AG04449 (cell line): Measurements from ENCODE around the gene GRAP.

Experiments used
- CTCF ChIA-PET: fragments of 350-600 bp; formaldehyde crosslinking; extraction: SDS; loops from one replicate; lab custom pipeline; 2021; ENCODE audit warnings: antibody characterized with exemption; lab: Yijun Ruan, JAX
- POLR2A ChIA-PET: fragments of 400-600, 350-600 bp; formaldehyde crosslinking; extraction: SDS; loops from one replicate; lab custom pipeline; 2020; ENCODE audit warnings: antibody characterized with exemption, inconsistent platforms; lab: Yijun Ruan, JAX
- DNase-seq: peaks from one replicate; pipeline ENCODE4 v3.0.0-alpha.2; 2010; ENCODE audit warnings: low read depth, low spot score
- H3K4me3 ChIP-seq: 2 replicates; pipeline ENCODE4 v1.5.1; 2011; ENCODE audit warnings: low read depth, mild to moderate bottlenecking, control low read depth, low read length
- TF ChIP-seq, protein P1 (sequence below): IDR thresholded peaks from one replicate; pipeline ENCODE4 v1.5.1; 2011; ENCODE audit warnings: mild to moderate bottlenecking, moderate library complexity, low read length, control low read depth, inconsistent platforms; ENCODE audit not compliant: insufficient read depth; ENCODE audit errors: missing control alignments

GRAP gene

GRCh38 chr17:18999911-19000310 is 46.8 kb downstream of the GRAP start:
- ChIA-PET POLR2A (no interaction called here), CTCF (interaction anchor here (1.0 kb wide), 1 partner anchor 39 kb away, joined by 4 read pairs; no protein-coding TSS in a partner anchor)
- H3K4me3 ChIP-seq = no peak overlapping the region
- TF ChIP-seq, protein P1, sequence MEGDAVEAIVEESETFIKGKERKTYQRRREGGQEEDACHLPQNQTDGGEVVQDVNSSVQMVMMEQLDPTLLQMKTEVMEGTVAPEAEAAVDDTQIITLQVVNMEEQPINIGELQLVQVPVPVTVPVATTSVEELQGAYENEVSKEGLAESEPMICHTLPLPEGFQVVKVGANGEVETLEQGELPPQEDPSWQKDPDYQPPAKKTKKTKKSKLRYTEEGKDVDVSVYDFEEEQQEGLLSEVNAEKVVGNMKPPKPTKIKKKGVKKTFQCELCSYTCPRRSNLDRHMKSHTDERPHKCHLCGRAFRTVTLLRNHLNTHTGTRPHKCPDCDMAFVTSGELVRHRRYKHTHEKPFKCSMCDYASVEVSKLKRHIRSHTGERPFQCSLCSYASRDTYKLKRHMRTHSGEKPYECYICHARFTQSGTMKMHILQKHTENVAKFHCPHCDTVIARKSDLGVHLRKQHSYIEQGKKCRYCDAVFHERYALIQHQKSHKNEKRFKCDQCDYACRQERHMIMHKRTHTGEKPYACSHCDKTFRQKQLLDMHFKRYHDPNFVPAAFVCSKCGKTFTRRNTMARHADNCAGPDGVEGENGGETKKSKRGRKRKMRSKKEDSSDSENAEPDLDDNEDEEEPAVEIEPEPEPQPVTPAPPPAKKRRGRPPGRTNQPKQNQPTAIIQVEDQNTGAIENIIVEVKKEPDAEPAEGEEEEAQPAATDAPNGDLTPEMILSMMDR = no peak
- DNase-seq = no peak

GRCh38 chr17:18999394-18999793 is 47.4 kb downstream of the GRAP start:
- H3K4me3 ChIP-seq = no peak overlapping the region
- POLR2A ChIA-PET = no interaction called here
- TF ChIP-seq, protein P1 = no peak
- CTCF ChIA-PET = interaction anchor here (1.0 kb wide), 1 partner anchor 38 kb away, joined by 4 read pairs; no protein-coding TSS in a partner anchor
- no peak for DNase-seq

DNA sequence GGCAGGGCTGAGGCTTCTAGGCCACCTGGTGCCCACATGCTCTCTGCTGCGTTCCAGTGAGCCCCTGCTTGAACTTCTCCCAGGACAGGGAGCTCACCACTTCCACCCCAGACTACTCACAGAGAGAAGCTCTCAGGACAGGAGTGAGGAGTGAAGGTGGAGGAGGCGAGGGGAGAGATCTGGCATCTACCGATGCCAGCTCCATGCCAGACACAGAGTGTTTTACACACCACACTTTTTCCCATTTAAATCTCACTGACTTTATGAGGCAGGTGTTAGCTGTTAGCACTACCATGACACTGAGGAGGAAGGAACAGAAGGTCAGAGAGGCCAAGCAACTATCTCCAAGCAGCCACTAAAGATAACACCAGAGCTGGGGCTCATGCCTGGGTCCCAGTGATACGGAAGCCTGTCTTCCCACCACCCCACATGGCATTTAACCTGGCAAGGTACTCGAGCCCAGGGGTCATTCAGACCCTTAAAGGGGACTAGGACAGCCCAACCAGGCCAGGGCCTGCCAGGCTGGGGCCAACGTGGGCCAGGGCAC is 49.0 kb downstream of the GRAP start:
- H3K4me3 ChIP-seq = no peak overlapping the region
- ChIA-PET CTCF (interaction anchor here (3.6 kb wide), 1 partner anchor 36 kb away, joined by 19 read pairs; no protein-coding TSS in a partner anchor), POLR2A (no interaction called here)
- TF ChIP-seq, protein P1 = no peak
- DNase-seq = no peak

GRCh38 chr17:18996458-18996857 is 50.3 kb downstream of the GRAP start:
- TF ChIP-seq, protein P1 = no peak
- DNase-seq = no peak
- CTCF ChIA-PET = interaction anchor here (3.6 kb wide), 1 partner anchor 35 kb away, joined by 19 read pairs; no protein-coding TSS in a partner anchor
- POLR2A ChIA-PET = no interaction called here
- no peak overlapping the region for H3K4me3 ChIP-seq

DNA sequence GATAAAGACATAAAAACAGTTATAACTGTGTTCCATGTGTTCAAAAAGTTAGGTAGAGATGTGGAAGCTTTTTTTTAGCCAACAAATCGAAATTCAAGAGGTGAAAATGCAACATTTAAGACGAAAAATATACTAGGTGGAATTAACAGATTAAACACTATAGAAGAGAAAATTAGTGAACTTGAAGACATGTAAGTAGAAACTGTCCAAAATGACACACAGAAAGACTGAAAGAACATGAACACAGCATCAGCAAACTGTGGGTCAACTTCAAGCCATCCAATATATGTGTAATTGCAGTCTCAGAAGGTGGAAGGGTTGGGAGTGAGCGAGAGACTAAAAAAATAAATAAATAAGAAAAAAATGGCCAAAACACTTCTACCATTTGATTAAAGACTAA is 51.5 kb downstream of the GRAP start:
- no peak overlapping the region for H3K4me3 ChIP-seq
- ChIA-PET POLR2A (no interaction called here), CTCF (interaction anchor here (1.0 kb wide), 1 partner anchor 34 kb away, joined by 5 read pairs; no protein-coding TSS in a partner anchor)
- TF ChIP-seq, protein P1 = no peak
- DNase-seq = no peak

GRCh38 chr17:18994631-18995030 is 52.1 kb downstream of the GRAP start:
- CTCF ChIA-PET = interaction anchor here (1.0 kb wide), 1 partner anchor 34 kb away, joined by 5 read pairs; no protein-coding TSS in a partner anchor
- TF ChIP-seq, protein P1 = no peak
- DNase-seq = no peak
- POLR2A ChIA-PET = no interaction called here
- no peak overlapping the region for H3K4me3 ChIP-seq
